IPS-18a (cell line): ENCODE measurements around the gene MB.

ENCODE experiments used
- H3K27ac ChIP-seq: one replicate; pipeline ENCODE4 v1.5.1; 2013; ENCODE audit warnings: low read length
- H3K27me3 ChIP-seq: one replicate; pipeline ENCODE4 v1.6.1; 2013; ENCODE audit warnings: mild to moderate bottlenecking, low read length; ENCODE audit not compliant: control insufficient read depth, insufficient read depth
- H3K36me3 ChIP-seq: one replicate; pipeline ENCODE4 v1.6.1; 2013; ENCODE audit warnings: low read depth, low read length; ENCODE audit not compliant: control insufficient read depth
- H3K4me1 ChIP-seq: one replicate; pipeline ENCODE4 v1.6.1; 2013; ENCODE audit warnings: low read depth, low read length; ENCODE audit not compliant: control insufficient read depth
- H3K4me3 ChIP-seq: one replicate; pipeline ENCODE4 v1.5.1; 2013; ENCODE audit warnings: low read length
- H3K9ac ChIP-seq: one replicate; pipeline ENCODE4 v1.6.1; 2013; ENCODE audit warnings: mild to moderate bottlenecking, low read length, moderate library complexity
- H3K9me3 ChIP-seq: one replicate; pipeline ENCODE4 v1.6.1; 2013; ENCODE audit warnings: low read depth, low read length; ENCODE audit not compliant: control insufficient read depth

The MB gene

DNA sequence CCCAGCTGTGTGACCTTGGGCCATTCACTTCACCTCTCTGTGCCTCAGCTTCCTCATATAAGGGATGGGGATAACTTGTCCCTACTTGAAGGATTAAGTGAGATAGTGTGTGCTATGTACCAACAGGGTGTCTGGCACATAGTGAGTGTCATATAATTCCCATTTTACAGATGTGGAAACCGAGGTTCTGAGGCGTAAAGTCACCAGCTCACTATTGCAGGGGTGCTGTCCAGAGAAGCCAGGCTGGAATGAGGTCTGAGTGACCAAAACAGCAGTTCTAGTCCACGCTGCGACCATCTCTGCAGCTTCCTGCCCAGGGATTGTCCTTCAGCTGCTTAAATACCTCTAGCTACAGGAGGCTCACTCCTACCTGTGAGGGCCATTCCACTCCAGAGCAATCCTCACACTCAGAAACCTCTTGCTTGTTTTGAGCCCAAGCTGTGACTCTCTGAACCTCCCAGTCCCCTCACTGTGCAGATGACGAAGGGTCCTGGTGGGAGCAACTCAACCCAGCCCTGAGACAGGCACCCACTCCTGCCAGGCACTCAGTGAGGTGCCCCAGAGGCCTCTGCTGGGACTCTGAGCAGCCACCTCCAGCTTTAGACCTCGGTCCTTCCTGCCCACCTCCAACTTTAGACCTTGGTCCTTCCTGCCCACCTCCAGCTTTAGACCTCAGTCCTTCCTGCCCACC lies 5.8 kb downstream of the MB start:
- no peaks in the 10 kb centered on the region for H3K4me1 ChIP-seq

DNA sequence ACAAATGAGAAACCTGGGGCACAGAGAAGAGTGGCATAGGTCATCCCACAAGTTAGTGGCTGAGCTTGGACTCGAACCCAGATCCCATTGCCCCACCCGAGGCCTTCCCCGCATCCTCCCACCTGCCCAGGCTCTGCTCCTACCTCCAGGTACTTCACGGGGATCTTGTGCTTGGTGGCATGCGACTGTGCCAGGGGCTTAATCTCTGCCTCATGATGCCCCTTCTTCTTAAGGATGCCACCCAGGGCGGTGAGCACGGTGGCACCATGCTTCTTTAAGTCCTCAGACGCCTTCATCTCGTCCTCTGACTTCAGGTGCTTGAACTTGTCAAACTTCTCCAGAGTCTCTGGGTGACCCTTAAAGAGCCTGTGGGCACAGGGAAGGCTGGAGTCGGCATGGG lies 6.4 kb downstream of the MB start:
- H3K36me3 ChIP-seq: no peaks in the 10 kb centered on the region
- no peaks in the 10 kb centered on the region for H3K4me1 ChIP-seq
- H3K27ac ChIP-seq: no peak overlapping the region
- no peaks in the 10 kb centered on the region for H3K9me3 ChIP-seq
- no peaks in the 10 kb centered on the region for H3K27me3 ChIP-seq
- no peak overlapping the region for H3K9ac ChIP-seq
- H3K4me3 ChIP-seq: no peak overlapping the region

More for the DNA sequence above, 5.8 kb downstream of the MB start:
- Histone ChIP-seq H3K9me3 (no peaks in the 10 kb centered on the region), H3K27me3 (no peaks in the 10 kb centered on the region), H3K4me3 (no peak overlapping the region), H3K27ac (no peak overlapping the region), H3K9ac (no peak overlapping the region), H3K36me3 (no peaks in the 10 kb centered on the region)

GRCh38 chr22:35609761-35610160 lies 7.4 kb downstream of the MB start:
- Histone ChIP-seq H3K9ac (no peak overlapping the region), H3K4me3 (no peak overlapping the region), H3K9me3 (no peaks in the 10 kb centered on the region), H3K4me1 (no peaks in the 10 kb centered on the region), H3K27ac (no peak overlapping the region), H3K27me3 (no peaks in the 10 kb centered on the region), H3K36me3 (no peaks in the 10 kb centered on the region)

DNA sequence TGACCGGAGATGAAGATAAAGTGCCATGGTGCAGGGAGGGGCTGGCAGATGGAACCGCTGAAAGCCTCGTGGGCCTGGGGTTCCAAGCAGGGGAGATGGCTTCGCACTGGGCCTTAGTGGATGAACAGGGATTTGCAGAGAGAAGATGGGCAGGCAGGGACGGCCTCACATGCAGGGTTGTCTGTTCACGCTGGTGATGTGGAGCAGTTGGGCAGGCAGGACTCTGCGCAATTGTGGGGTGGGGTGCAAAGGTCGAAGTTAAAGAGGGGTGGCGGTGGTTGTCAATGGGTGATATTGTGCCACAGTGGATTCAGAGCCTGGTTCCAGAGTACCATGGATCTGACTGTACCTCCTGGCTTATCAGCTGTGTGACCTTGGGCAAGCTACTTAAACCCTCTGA lies 7.9 kb downstream of the MB start:
- H3K36me3 ChIP-seq: no peaks in the 10 kb centered on the region
- no peak overlapping the region for H3K9ac ChIP-seq
- H3K27me3 ChIP-seq: no peaks in the 10 kb centered on the region
- no peak overlapping the region for H3K27ac ChIP-seq
- no peak overlapping the region for H3K4me3 ChIP-seq
- H3K4me1 ChIP-seq: no peaks in the 10 kb centered on the region
- no peaks in the 10 kb centered on the region for H3K9me3 ChIP-seq

DNA sequence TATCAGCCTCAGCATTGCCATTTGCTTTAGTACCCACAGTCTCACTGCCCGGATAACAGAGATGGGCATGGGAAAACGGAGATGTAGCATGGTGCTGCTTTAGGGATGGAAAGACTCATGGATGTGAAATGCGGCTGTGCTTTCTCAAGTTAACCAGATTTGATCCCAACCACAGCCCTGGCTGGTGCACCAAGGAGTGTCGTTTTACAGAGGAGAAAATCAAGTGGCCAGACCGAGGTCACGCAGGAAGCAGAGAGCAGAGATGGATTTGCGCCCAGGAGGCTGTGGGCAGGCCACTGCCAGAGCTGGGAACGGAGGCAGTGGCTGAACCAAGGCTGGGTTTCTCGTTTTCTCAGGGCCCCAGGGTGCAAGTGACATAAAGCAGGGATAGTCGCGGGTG lies 9.0 kb downstream of the MB start:
- no peaks in the 10 kb centered on the region for H3K4me1 ChIP-seq
- no peak overlapping the region for H3K27ac ChIP-seq
- no peaks in the 10 kb centered on the region for H3K36me3 ChIP-seq
- H3K9me3 ChIP-seq: no peaks in the 10 kb centered on the region
- H3K4me3 ChIP-seq: no peak overlapping the region
- H3K27me3 ChIP-seq: no peaks in the 10 kb centered on the region
- H3K9ac ChIP-seq: no peak overlapping the region

- Histone ChIP-seq H3K4me1 (no peaks in the 10 kb centered on the region), H3K9me3 (no peaks in the 10 kb centered on the region), H3K27ac (no peak overlapping the region), H3K36me3 (no peaks in the 10 kb centered on the region), H3K27me3 (no peaks in the 10 kb centered on the region), H3K4me3 (no peak overlapping the region), H3K9ac (no peak overlapping the region)
Observed at GRCh38 chr22:35606916-35607315, 10.2 kb downstream of the MB start.

DNA sequence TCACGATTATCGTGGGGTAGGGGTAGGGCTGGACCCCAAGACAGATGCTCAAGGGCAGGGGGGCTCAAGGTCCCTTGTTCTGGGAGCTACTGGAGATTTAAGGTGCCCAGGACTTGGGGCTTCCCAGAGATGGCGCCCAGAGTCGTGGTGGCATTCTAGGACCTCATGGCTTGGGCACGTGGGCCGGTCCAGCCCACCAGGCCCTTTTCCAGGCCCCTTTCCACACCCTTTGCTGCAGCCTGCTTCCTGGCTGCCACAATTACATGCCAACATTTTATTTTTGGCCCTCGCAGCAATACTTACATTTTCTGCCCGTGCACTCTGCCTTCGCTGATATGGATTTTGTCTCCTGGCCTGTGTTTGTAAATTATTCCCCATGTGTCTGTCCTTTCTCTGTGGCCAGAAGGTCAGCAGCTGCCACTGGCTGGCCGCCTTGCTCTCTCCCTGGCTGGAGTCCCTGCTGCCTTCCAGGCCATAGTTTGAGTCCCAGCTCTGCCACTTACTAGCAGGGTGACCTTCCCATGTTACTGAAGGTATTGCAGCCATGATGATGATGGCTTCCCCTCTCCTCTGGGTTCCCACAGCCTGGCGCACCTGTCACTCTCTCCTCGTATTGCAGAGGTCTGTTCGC lies 11.2 kb downstream of the MB start:
- no peak overlapping the region for H3K27ac ChIP-seq

DNA sequence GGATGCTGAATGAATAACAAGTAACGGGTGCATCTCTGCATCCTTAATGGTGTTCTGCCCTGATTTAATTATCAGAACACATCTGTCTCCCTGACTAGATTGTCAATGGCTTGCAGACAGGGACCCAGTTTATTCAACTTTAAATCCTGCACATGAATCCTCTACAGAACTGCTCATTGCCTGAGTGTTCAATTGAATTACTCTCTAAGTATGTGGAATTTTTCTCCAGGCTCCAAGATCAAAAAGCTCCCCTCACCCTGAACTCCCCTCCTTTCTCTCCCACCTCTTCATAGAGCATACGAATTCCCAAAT lies 11.8 kb downstream of the MB start:
- no peaks in the 10 kb centered on the region for H3K4me1 ChIP-seq

More for the DNA sequence above, 11.2 kb downstream of the MB start:
- Histone ChIP-seq H3K36me3 (no peaks in the 10 kb centered on the region), H3K9ac (no peak overlapping the region), H3K9me3 (no peaks in the 10 kb centered on the region), H3K4me1 (no peaks in the 10 kb centered on the region), H3K4me3 (no peak overlapping the region), H3K27me3 (no peaks in the 10 kb centered on the region)

GRCh38 chr22:35604621-35605368 lies 12.3 kb downstream of the MB start:
- H3K4me3 ChIP-seq: no peak overlapping the region
- no peak overlapping the region for H3K27ac ChIP-seq
- no peaks in the 10 kb centered on the region for H3K36me3 ChIP-seq
- no peak overlapping the region for H3K9ac ChIP-seq
- no peaks in the 10 kb centered on the region for H3K9me3 ChIP-seq
- H3K27me3 ChIP-seq: no peaks in the 10 kb centered on the region
- H3K4me1 ChIP-seq: no peaks in the 10 kb centered on the region

More for the DNA sequence above, 11.8 kb downstream of the MB start:
- Histone ChIP-seq H3K4me3 (no peak overlapping the region), H3K27ac (no peak overlapping the region), H3K27me3 (no peaks in the 10 kb centered on the region), H3K9ac (no peak overlapping the region), H3K36me3 (no peaks in the 10 kb centered on the region), H3K9me3 (no peaks in the 10 kb centered on the region)

GRCh38 chr22:35601743-35602615 lies 15.2 kb downstream of the MB start:
- Histone ChIP-seq H3K4me1 (no peaks in the 10 kb centered on the region), H3K36me3 (no peaks in the 10 kb centered on the region), H3K9ac (no peak overlapping the region), H3K9me3 (no peaks in the 10 kb centered on the region), H3K27me3 (no peaks in the 10 kb centered on the region), H3K27ac (no peak overlapping the region), H3K4me3 (no peak overlapping the region)

- Histone ChIP-seq H3K27ac (no peak overlapping the region), H3K9me3 (no peaks in the 10 kb centered on the region), H3K4me1 (no peaks in the 10 kb centered on the region), H3K27me3 (no peaks in the 10 kb centered on the region), H3K9ac (no peak overlapping the region), H3K36me3 (no peaks in the 10 kb centered on the region), H3K4me3 (no peak overlapping the region)
Observed at GRCh38 chr22:35601013-35601580, 16.0 kb downstream of the MB start.
